HEK293 (cell line): ENCODE results near the gene GPHN.

ENCODE experiments used
- CTCF ChIA-PET: fragments of 350-600 bp; formaldehyde crosslinking; extraction: SDS; loops from one replicate; lab custom pipeline; 2021; ENCODE audit warnings: antibody characterized with exemption; lab: Yijun Ruan, JAX
- POLR2A ChIA-PET: fragments of 300-600 bp; formaldehyde crosslinking; extraction: SDS; loops from one replicate; lab custom pipeline; 2020; ENCODE audit warnings: antibody characterized with exemption, inconsistent platforms; lab: Yijun Ruan, JAX
- H3K27ac ChIP-seq: fragments of 200-500 bp; sonication (Bioruptor generic); 2 replicates; pipeline ENCODE4 v1.5.1; 2014; ENCODE audit warnings: low read depth, low read length, control low read depth, inconsistent platforms; ENCODE audit errors: extremely low read depth
- H3K36me3 ChIP-seq, 2 experiments: fragments of 200-500 bp in 1 of 2; sonication (Bioruptor generic) in 1 of 2; 1 replicate in 1 of 2; 2 replicates in 1 of 2; pipeline ENCODE4 v1.5.1; 2014 to 2017; ENCODE audit warnings: inconsistent platforms in 2 of 2, low read length in 2 of 2; ENCODE audit not compliant: control insufficient read depth in 2 of 2, insufficient read depth in 1 of 2
- H3K4me1 ChIP-seq: fragments of 200-500 bp; sonication (Bioruptor generic); 2 replicates; pipeline ENCODE4 v1.5.1; 2014; ENCODE audit warnings: mild to moderate bottlenecking, low read length, inconsistent platforms; ENCODE audit not compliant: control insufficient read depth, insufficient read depth
- H3K4me3 ChIP-seq: 2 replicates; pipeline ENCODE4 v1.5.1; 2011; ENCODE audit warnings: low read depth, mild to moderate bottlenecking, control low read depth, low read length, moderate library complexity
- H3K9me3 ChIP-seq: fragments of 200-500 bp; sonication (Bioruptor generic); 2 replicates; pipeline ENCODE4 v1.5.1; 2014; ENCODE audit warnings: low read depth, low read length, inconsistent platforms; ENCODE audit not compliant: control insufficient read depth, insufficient read depth
- FEZF1 ChIP-seq: fragments of 450-650 bp; formaldehyde crosslinking; IDR thresholded peaks from 2 replicates; pipeline ENCODE4 v1.5.1; 2016; ENCODE audit warnings: missing biosample characterization, missing genetic modification characterization
- SCRT1 ChIP-seq: fragments of 450-650 bp; formaldehyde crosslinking; IDR thresholded peaks from 2 replicates; pipeline ENCODE4 v1.5.1; 2016; ENCODE audit warnings: missing biosample characterization, missing genetic modification characterization, borderline replicate concordance
- ZNF155 ChIP-seq: fragments of 450-650 bp; formaldehyde crosslinking; IDR thresholded peaks from 2 replicates; pipeline ENCODE4 v1.5.1; 2016; ENCODE audit warnings: missing biosample characterization, missing genetic modification characterization
- ZNF175 ChIP-seq: fragments of 450-650 bp; formaldehyde crosslinking; IDR thresholded peaks from 2 replicates; pipeline ENCODE4 v1.5.1; 2016; ENCODE audit warnings: missing biosample characterization, missing genetic modification characterization
- ZNF2 ChIP-seq: fragments of 450-650 bp; formaldehyde crosslinking; IDR thresholded peaks from 2 replicates; pipeline ENCODE4 v1.5.1; 2016; ENCODE audit warnings: missing biosample characterization, missing genetic modification characterization
- ZNF266 ChIP-seq: fragments of 450-650 bp; formaldehyde crosslinking; IDR thresholded peaks from 2 replicates; pipeline ENCODE4 v1.5.1; 2016; ENCODE audit warnings: missing biosample characterization, missing genetic modification characterization, low read depth
- ZNF416 ChIP-seq: fragments of 450-650 bp; formaldehyde crosslinking; IDR thresholded peaks from 2 replicates; pipeline ENCODE4 v1.5.1; 2016; ENCODE audit warnings: missing biosample characterization, missing genetic modification characterization
- ZNF596 ChIP-seq: fragments of 450-650 bp; IDR thresholded peaks from 2 replicates; pipeline ENCODE4 v1.5.0; 2018; ENCODE audit warnings: missing biosample characterization, mild to moderate bottlenecking, missing genetic modification characterization, moderate library complexity
- ZNF600 ChIP-seq: fragments of 450-650 bp; formaldehyde crosslinking; IDR thresholded peaks from 2 replicates; pipeline ENCODE4 v1.5.1; 2016; ENCODE audit warnings: missing biosample characterization, missing genetic modification characterization
- ZNF621 ChIP-seq: fragments of 450-650 bp; formaldehyde crosslinking; IDR thresholded peaks from 2 replicates; pipeline ENCODE4 v1.5.1; 2017; ENCODE audit warnings: missing biosample characterization, missing genetic modification characterization
- ZNF626 ChIP-seq: fragments of 450-650 bp; sonication (Bioruptor Pico); formaldehyde crosslinking; IDR thresholded peaks from 2 replicates; pipeline ENCODE4 v1.5.1; 2018; ENCODE audit warnings: missing biosample characterization, missing genetic modification characterization, inconsistent platforms
- ZNF654 ChIP-seq: fragments of 450-650 bp; formaldehyde crosslinking; IDR thresholded peaks from 2 replicates; pipeline ENCODE4 v1.5.1; 2016; ENCODE audit warnings: low read depth, missing biosample characterization, missing genetic modification characterization
- ZNF76 ChIP-seq: fragments of 450-650 bp; formaldehyde crosslinking; IDR thresholded peaks from 2 replicates; pipeline ENCODE4; 2016; ENCODE audit warnings: low read depth, missing biosample characterization, missing genetic modification characterization, borderline replicate concordance
- TF ChIP-seq, protein P1 (sequence below): fragments of 450-650 bp; formaldehyde crosslinking; IDR thresholded peaks from 2 replicates; pipeline ENCODE4 v1.5.1; 2016; ENCODE audit warnings: missing biosample characterization, missing genetic modification characterization, low read depth
- TF ChIP-seq, protein P2 (sequence below): fragments of 450-650 bp; formaldehyde crosslinking; IDR thresholded peaks from 2 replicates; pipeline ENCODE4 v1.5.1; 2016; ENCODE audit warnings: missing biosample characterization, missing genetic modification characterization
- TF ChIP-seq, protein P3 (sequence below): fragments of 450-650 bp; formaldehyde crosslinking; IDR thresholded peaks from 2 replicates; pipeline ENCODE4 v1.5.1; 2017; ENCODE audit warnings: missing biosample characterization, missing genetic modification characterization
- TF ChIP-seq, protein P4 (sequence below): fragments of 450-650 bp; formaldehyde crosslinking; IDR thresholded peaks from 2 replicates; pipeline ENCODE4 v1.5.1; 2016; ENCODE audit warnings: missing biosample characterization, missing genetic modification characterization
- TF ChIP-seq, protein P5 (sequence below): fragments of 450-650 bp; IDR thresholded peaks from 2 replicates; pipeline ENCODE4 v1.5.1; 2018; ENCODE audit warnings: missing biosample characterization, missing genetic modification characterization

The GPHN gene

DNA sequence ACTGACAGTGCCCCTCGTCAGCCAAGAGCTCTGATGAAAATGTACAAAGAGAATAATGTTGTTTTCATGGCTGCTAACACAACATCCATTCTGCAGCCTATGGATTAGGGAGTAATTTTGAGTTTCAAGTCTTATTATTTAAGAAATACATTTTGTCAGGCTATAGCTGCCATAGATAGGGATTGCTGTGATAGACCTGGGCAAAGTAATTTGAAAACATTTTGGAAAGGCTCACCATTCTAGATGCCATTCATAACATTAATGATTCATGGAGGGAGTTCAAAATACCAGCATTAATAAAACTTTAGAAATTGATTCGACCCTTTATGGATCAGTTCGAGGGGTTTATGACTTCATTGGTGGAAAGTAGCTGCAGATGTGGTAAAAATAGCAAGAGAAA lies 149.8 kb downstream of the GPHN start:
- Histone ChIP-seq H3K4me1 (no peaks in the 10 kb centered on the region), H3K36me3 (no peaks in the 10 kb centered on the region; a peak in 1 of 3 replicates), H3K9me3 (no peaks in the 10 kb centered on the region; the same call in 1 of the 2 replicates), H3K27ac (no peak overlapping the region)
- CTCF ChIA-PET, result interaction anchor here (0.5 to 1.2 kb wide), 3 partner anchors 23 to 298 kb away, joined by 3 to 5 read pairs (median 3); no protein-coding TSS in a partner anchor
- no peak for TF ChIP-seq ZNF626 (tag by site-specific recombination)
- TF ChIP-seq ZNF2 (tag by site-specific recombination), result no peak
- TF ChIP-seq, protein P1, sequence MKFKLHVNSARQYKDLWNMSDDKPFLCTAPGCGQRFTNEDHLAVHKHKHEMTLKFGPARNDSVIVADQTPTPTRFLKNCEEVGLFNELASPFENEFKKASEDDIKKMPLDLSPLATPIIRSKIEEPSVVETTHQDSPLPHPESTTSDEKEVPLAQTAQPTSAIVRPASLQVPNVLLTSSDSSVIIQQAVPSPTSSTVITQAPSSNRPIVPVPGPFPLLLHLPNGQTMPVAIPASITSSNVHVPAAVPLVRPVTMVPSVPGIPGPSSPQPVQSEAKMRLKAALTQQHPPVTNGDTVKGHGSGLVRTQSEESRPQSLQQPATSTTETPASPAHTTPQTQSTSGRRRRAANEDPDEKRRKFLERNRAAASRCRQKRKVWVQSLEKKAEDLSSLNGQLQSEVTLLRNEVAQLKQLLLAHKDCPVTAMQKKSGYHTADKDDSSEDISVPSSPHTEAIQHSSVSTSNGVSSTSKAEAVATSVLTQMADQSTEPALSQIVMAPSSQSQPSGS (tag by site-specific recombination), result no peak
- TF ChIP-seq, protein P2, sequence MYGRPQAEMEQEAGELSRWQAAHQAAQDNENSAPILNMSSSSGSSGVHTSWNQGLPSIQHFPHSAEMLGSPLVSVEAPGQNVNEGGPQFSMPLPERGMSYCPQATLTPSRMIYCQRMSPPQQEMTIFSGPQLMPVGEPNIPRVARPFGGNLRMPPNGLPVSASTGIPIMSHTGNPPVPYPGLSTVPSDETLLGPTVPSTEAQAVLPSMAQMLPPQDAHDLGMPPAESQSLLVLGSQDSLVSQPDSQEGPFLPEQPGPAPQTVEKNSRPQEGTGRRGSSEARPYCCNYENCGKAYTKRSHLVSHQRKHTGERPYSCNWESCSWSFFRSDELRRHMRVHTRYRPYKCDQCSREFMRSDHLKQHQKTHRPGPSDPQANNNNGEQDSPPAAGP (tag by site-specific recombination), result no peak
- no peak for TF ChIP-seq ZNF155 (tag by site-specific recombination)
- TF ChIP-seq, protein P3, sequence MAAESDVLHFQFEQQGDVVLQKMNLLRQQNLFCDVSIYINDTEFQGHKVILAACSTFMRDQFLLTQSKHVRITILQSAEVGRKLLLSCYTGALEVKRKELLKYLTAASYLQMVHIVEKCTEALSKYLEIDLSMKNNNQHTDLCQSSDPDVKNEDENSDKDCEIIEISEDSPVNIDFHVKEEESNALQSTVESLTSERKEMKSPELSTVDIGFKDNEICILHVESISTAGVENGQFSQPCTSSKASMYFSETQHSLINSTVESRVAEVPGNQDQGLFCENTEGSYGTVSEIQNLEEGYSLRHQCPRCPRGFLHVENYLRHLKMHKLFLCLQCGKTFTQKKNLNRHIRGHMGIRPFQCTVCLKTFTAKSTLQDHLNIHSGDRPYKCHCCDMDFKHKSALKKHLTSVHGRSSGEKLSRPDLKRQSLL (tag by site-specific recombination), result no peak
- TF ChIP-seq SCRT1 (tag by site-specific recombination), result no peak
- TF ChIP-seq, protein P4, sequence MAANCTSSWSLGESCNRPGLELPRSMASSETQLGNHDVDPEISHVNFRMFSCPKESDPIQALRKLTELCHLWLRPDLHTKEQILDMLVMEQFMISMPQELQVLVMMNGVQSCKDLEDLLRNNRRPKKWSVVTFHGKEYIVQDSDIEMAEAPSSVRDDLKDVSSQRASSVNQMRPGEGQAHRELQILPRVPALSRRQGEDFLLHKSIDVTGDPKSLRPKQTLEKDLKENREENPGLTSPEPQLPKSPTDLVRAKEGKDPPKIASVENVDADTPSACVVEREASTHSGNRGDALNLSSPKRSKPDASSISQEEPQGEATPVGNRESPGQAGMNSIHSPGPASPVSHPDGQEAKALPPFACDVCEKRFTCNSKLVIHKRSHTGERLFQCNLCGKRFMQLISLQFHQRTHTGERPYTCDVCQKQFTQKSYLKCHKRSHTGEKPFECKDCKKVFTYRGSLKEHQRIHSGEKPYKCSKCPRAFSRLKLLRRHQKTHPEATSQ (tag by site-specific recombination), result no peak
- TF ChIP-seq FEZF1 (tag by site-specific recombination), result no peak
- TF ChIP-seq, protein P5, sequence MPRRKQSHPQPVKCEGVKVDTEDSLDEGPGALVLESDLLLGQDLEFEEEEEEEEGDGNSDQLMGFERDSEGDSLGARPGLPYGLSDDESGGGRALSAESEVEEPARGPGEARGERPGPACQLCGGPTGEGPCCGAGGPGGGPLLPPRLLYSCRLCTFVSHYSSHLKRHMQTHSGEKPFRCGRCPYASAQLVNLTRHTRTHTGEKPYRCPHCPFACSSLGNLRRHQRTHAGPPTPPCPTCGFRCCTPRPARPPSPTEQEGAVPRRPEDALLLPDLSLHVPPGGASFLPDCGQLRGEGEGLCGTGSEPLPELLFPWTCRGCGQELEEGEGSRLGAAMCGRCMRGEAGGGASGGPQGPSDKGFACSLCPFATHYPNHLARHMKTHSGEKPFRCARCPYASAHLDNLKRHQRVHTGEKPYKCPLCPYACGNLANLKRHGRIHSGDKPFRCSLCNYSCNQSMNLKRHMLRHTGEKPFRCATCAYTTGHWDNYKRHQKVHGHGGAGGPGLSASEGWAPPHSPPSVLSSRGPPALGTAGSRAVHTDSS (tag by site-specific recombination), result no peak
- no peak for TF ChIP-seq ZNF596 (tag by site-specific recombination)
- no peak for TF ChIP-seq ZNF266
- no peak for TF ChIP-seq ZNF175 (tag by site-specific recombination)
- TF ChIP-seq ZNF416 (tag by site-specific recombination), result no peak
- no peak for TF ChIP-seq ZNF76
- TF ChIP-seq ZNF600, result no peak
- TF ChIP-seq, all 188 proteins: peak for 0
- POLR2A ChIA-PET, result no interaction called here
- H3K4me3 ChIP-seq, result no peak overlapping the region

DNA sequence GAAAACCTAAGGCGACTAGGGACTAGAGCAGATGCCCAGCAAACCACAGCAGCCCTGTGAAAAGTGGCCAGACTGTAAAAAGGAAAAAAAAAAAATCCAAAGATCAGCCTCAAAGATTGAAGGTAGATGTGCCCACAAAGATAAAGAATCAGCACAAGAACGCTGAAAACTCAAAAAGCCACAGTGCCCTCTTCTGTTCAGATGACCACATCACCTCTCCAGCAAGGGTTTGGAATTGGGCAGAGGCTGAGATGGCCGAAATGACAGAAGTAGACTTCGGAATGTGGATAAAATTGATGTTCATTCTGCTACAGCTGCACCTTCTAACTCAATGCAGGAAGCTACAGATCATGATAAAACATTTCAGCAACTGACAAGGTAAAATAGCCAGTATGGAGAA lies 154.4 kb downstream of the GPHN start:
- H3K4me3 ChIP-seq, result no peak overlapping the region
- ChIA-PET POLR2A (no interaction called here), CTCF (interaction anchor here (0.6 to 3.4 kb wide), 12 partner anchors 24 to 519 kb away, joined by 3 to 20 read pairs (median 4); no protein-coding TSS in a partner anchor)
- no peaks in the 10 kb centered on the region for H3K4me1 ChIP-seq
- no peak overlapping the region for H3K27ac ChIP-seq
- H3K36me3 ChIP-seq, result no peaks in the 10 kb centered on the region
- TF ChIP-seq ZNF654 (tag by site-specific recombination) (peak; percentile 30), ZNF621 (no peak)
- TF ChIP-seq, all 188 proteins: peak for 1
- no peaks in the 10 kb centered on the region; the same call in 1 of the 2 replicates for H3K9me3 ChIP-seq
